WERI-Rb-1 (cell line): ENCODE results near the gene IL22RA1.
A peak's percentile ranks its signal among the peaks of the same experiment; 100 is the strongest.

Experiments used
- DNase-seq: peaks from one replicate; pipeline ENCODE4 v3.0.0-alpha.2; 2020
- H3K27ac ChIP-seq: fragments of 250-450 bp; sonication (Bioruptor Pico); 2 replicates; pipeline ENCODE4 v1.5.1; 2020; ENCODE audit warnings: mild to moderate bottlenecking, moderate library complexity
- H3K27me3 ChIP-seq: fragments of 250-450 bp; sonication (Bioruptor Pico); 2 replicates; pipeline ENCODE4 v1.5.1; 2021; ENCODE audit warnings: mild to moderate bottlenecking, low read depth, moderate library complexity; ENCODE audit not compliant: insufficient read depth, severe bottlenecking
- H3K36me3 ChIP-seq: fragments of 250-450 bp; sonication (Bioruptor Pico); 2 replicates; pipeline ENCODE4 v1.5.1; 2020; ENCODE audit warnings: mild to moderate bottlenecking, moderate library complexity
- H3K4me3 ChIP-seq: 2 replicates; pipeline ENCODE4 v1.5.1; 2011; ENCODE audit warnings: low read depth, mild to moderate bottlenecking, control low read depth, low read length
- H3K9me3 ChIP-seq: fragments of 250-450 bp; sonication (Bioruptor Pico); 2 replicates; pipeline ENCODE4 v1.5.1; 2021; ENCODE audit warnings: mild to moderate bottlenecking, moderate library complexity; ENCODE audit not compliant: severe bottlenecking
- TF ChIP-seq, protein P1 (sequence below): IDR thresholded peaks from 2 replicates; pipeline ENCODE4 v1.5.1; 2011; ENCODE audit warnings: low read depth, mild to moderate bottlenecking, control low read depth, inconsistent platforms, low read length

The IL22RA1 gene

DNA sequence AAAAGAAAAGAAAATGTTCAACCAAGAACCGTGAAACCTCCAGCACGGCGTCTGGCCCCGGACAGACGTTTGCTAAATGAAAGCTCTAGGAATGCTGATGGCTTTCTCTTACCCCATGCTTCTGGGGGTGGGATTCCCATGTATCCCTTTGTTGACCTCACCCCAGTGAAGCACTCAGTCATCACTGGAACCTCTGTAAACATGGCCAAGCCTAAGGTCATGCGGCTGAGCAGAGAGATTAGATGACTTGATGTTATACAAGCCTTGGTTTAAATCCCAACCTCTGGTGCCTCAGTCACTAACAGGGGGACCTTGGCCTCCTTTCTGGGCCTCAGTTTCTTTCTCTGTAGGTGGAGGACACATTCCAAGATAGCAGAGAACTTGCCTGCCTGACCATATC is 28.2 kb downstream of the IL22RA1 start:
- Histone ChIP-seq H3K27me3 (no peaks in the 10 kb centered on the region), H3K4me3 (no peak overlapping the region), H3K36me3 (no peaks in the 10 kb centered on the region), H3K27ac (no peak overlapping the region), H3K9me3 (no peaks in the 10 kb centered on the region)
- DNase-seq = no peak
- TF ChIP-seq, protein P1, sequence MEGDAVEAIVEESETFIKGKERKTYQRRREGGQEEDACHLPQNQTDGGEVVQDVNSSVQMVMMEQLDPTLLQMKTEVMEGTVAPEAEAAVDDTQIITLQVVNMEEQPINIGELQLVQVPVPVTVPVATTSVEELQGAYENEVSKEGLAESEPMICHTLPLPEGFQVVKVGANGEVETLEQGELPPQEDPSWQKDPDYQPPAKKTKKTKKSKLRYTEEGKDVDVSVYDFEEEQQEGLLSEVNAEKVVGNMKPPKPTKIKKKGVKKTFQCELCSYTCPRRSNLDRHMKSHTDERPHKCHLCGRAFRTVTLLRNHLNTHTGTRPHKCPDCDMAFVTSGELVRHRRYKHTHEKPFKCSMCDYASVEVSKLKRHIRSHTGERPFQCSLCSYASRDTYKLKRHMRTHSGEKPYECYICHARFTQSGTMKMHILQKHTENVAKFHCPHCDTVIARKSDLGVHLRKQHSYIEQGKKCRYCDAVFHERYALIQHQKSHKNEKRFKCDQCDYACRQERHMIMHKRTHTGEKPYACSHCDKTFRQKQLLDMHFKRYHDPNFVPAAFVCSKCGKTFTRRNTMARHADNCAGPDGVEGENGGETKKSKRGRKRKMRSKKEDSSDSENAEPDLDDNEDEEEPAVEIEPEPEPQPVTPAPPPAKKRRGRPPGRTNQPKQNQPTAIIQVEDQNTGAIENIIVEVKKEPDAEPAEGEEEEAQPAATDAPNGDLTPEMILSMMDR = no peak

DNA sequence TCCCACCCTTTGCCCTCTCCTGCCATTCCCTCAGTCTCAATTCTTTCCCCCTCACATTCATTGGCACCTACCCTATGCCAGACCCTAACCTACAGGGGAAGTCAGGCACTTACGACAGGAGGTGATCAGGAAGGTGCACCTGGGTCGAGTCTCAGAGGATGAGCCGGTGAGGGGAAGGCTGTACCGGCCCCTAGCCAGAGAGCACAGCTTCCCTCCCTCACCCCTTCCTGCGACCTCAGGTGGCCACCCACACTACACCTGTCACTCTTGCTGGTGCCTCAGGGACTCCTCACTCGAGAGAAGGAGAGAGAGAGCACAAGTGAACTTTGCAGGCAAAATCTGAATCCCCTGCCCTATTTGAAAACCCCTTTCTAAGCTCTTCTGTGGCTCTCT is 29.3 kb downstream of the IL22RA1 start:
- Histone ChIP-seq H3K9me3 (no peaks in the 10 kb centered on the region), H3K36me3 (no peaks in the 10 kb centered on the region), H3K27ac (no peak overlapping the region), H3K4me3 (no peak overlapping the region), H3K27me3 (no peaks in the 10 kb centered on the region)
- DNase-seq = no peak
- TF ChIP-seq, protein P1 = no peak

DNA sequence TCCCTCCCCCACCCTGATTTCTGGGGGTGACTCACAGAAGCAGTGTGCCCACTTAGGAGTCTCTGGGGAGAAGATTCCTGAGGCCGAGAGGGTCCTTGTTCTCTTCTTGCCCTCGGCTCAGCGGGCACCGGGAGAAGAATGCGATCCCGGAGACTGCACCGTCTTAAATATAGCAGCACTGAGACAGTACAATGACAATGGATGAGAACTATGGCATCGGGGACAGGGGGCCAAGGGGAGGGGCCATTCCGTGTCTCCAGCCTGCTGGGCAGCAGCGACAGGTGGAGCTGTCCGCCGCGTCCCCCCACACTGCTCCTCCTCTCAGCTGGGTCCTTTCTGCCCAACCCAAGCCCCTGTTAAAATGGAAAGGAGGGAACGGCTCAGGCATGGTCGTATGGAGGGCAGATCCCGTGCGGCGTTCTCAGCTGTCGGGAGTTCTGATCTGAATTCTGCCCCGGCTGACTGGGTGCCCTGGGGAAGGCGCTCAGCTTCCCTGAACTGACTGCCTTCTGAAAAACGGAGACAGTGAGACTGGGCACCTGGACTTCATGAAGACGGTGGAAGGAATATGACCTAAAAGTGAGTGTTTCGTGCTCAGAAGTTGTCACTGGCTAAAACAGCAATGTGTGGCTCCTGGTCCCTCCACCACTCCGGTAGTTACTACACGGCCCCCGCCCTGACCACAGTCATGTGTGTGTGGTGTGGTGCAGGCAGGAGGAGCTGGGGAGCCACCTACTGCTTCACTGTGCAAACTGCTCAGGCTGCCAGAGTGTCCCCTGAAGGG is 30.8 kb downstream of the IL22RA1 start, which contains the start of gene MYOM3:
Gene MYOM3 (minus strand): TSS at position 140 of the 784 bp plus-strand sequence. CDS start 3,499 bp downstream, outside the sequence.
- H3K4me3 ChIP-seq = peak within 1 kb of the TSS; percentile 49
- H3K27me3 ChIP-seq = no peaks in the 10 kb centered on the region
- TF ChIP-seq, protein P1 = peak; percentile 89
- peak; percentile 85 for DNase-seq
- H3K36me3 ChIP-seq = no peaks in the 10 kb centered on the region
- H3K27ac ChIP-seq = no peak within 1 kb of the TSS
- H3K9me3 ChIP-seq = no peaks in the 10 kb centered on the region

DNA sequence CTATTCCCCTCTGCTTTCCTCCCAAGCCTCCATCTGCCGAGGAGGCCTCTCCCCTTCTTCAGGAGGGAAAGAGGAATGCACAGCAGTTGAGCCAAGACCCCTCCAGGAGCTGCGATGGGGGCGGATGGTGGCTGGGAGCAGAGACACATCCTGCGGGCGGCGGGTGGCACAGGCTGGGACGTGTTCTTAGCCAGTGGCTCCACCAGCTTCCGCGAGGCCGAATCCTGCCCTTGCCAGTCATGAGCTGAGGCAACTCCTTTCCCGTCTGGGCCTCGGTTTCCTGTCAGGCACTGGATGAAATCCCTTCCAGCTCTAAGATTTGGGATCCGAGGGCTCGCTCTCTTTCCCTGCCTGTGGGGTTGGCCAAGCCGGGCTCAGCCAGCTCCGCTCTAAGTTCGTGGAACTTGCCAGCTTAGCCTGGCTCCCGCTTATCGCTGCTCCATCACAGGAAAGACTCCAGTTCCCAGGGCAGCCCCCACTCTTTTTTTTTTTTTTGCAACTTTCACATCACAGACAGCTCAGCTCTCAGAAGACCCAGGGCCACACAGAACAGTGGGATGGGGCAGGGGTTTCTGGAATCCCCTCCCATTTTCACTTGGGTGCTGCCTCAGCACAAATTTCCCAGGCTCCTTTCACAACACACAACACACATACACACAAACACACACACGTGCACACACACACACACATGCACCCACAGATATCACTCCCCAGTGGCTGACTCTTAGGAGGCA is 31.5 kb downstream of the IL22RA1 start:
- DNase-seq = no peak
- TF ChIP-seq, protein P1 = no peak
- no peak overlapping the region for H3K4me3 ChIP-seq
- no peaks in the 10 kb centered on the region for H3K9me3 ChIP-seq
- H3K27ac ChIP-seq = no peak overlapping the region
- H3K36me3 ChIP-seq = no peaks in the 10 kb centered on the region
- no peaks in the 10 kb centered on the region for H3K27me3 ChIP-seq

DNA sequence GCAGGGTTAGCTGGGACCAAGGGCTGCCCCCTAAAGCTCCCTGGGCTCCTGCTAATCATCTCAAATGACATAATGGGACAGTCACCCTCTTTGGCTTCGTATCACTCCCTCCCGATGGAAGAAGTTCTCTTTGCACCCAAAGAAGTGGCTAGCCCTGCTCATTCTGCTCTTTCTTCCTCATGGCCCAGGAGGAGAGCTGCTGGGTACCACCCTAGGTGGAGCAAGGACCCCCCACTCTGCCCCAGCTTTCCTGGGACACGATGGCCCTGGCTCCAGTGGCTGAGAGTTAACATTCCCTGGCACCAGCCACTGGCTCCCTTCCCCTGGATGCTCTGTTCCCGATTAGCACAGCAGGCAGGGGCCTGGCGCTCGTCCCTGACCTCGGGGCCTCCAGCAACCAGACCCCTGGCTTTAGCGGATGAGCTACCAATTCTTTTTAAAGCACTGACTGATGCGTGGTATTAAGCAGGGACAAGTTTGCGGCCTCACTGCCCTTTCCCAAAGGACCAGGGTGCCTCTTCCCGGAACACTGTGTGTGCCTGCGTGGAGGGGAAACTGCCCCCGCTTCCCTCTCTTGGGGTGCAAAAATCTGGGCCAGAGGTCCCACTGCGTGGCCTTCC is 32.2 kb downstream of the IL22RA1 start:
- no peaks in the 10 kb centered on the region for H3K27me3 ChIP-seq
- no peaks in the 10 kb centered on the region for H3K9me3 ChIP-seq
- TF ChIP-seq, protein P1 = no peak

More for the DNA sequence above, 32.2 kb downstream of the IL22RA1 start:
- Histone ChIP-seq H3K36me3 (no peaks in the 10 kb centered on the region), H3K27ac (no peak overlapping the region), H3K4me3 (no peak overlapping the region)
- no peak for DNase-seq
